Measurements from ENCODE around the gene APBB2.
"Not testable (repeated sequence)": the region's sequence is repeated elsewhere in the genome, so short reads cannot be mapped to it uniquely, and the experiment has no call there.

Gene APBB2

DNA sequence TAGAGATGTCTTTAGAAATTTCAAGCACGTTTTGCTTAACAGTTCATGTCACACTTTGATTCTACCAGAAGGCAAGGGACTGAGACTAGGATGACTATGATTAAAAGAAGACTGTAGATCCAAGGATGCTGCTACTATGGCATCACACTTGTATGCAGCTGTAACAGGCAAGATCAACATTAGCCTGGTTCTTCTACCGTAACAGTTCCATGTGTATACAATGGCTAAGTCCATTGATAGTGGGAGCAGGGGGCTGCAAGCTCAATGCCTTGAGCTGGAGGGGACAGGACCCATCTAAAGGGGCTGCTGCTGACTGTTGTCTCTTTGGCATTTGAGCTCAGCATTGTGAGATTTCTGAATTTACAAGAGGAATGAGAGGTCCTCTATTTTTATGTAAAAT, 212.0 kb downstream of the APBB2 start:
- DNase-seq: no peak

DNA sequence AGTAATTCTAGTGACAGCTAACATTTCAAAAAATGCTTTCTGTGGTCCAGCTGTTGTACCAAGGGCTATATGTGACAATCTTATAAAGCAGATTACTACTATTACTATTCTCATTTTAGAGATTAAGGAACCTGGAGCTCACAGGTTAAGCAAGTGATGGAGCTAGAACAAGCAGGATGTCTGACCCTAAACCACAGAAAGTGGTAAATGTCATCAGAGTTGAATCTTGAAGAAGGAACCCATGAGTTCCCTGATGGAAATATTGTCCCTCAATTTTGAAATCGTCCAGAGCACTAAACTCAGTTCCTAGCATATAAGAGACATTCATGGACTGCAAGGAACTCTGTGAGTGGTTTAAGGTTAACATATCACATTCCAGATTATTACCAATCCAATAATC, 214.0 kb downstream of the APBB2 start:
- DNase-seq: no peak

DNA sequence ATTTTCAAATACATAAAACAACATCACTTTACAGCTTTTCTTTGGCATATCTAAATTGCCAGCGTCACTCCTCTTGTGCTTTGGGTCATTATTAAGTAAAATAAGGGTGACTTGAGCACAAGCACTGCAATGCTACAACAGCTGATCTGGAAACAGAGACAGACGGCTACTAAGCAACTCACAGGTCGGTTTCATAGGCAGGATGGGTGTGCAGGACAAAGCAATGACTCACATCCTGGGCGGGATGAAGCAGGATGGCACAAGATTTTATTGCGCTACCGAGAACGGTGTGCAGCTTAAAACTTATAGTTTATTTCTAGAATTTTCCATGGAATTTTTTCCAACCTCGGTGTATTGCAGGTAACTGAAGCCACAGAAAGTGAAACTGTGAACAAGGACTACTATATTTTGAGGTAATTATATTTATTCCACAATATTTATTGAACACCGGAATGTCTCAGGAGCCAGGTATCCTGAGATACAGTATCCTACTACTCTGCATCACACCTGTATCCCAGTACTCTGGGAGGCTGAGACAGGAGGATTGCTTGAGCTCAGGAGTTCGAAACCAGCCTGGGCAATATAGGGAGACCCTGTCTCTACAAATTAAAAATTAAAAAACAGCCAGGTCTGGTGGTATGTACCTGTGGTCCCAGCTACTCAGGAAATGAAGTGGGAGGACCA, 215.5 kb downstream of the APBB2 start:
- DNase-seq: no peak

DNA sequence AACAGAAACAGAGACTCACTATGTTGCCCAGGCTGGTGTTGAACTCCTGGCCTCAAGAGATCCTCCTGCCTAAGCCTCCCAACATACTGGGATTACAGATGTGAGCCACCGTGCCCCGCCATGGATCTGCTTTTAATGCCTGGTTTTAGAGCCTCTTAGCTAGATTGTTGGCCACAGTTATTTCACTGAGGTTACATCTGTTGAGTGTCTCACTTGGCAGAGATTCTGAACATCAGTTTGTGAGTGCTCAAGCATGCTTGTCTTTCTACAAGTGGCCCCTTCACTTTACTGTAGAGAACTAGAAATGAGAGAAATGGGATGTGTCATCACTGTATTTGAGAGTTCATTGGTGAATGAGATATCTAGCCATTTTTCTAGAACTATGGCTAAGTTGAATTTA, 218.5 kb downstream of the APBB2 start:
- DNase-seq: no peak

DNA sequence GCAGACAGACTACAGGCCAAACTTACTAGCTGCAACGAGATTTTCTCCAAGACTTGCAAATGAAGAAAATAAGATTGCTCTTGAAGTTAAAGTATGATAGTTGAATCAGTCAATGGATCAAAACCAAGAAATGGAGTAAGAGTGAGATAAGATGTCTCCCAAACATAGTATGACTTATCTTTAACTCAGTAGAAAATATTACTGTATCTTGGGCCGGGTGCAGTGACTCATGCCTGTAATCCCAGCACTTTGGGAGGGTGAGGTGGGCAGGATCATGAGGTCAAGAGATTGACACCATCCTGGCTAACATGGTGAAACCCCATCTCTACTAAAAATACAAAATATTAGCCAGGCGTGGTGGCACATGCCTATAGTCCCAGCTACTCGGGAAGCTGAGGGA, 220.0 kb downstream of the APBB2 start:
- DNase-seq: not testable (repeated sequence)

DNA sequence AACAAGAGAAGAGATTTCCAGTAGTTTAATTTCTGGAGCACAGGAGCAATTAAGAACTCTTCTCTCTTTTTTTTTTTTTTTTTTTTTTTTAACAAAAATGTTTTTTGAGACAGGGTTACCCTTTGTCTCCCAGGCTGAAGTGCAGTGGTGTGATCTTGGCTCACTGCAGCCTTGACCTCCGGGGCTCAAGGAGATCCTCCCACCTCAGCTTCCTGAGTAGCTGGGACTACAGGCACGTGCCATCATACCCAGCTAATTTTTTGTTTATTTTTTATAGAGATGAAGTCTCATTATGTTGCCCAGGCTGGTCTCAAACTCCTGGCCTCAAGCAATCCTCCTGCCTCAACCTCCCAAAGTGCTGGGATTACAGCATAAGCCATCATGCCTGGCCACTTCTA, 221.0 kb downstream of the APBB2 start:
- DNase-seq: not testable (repeated sequence)

DNA sequence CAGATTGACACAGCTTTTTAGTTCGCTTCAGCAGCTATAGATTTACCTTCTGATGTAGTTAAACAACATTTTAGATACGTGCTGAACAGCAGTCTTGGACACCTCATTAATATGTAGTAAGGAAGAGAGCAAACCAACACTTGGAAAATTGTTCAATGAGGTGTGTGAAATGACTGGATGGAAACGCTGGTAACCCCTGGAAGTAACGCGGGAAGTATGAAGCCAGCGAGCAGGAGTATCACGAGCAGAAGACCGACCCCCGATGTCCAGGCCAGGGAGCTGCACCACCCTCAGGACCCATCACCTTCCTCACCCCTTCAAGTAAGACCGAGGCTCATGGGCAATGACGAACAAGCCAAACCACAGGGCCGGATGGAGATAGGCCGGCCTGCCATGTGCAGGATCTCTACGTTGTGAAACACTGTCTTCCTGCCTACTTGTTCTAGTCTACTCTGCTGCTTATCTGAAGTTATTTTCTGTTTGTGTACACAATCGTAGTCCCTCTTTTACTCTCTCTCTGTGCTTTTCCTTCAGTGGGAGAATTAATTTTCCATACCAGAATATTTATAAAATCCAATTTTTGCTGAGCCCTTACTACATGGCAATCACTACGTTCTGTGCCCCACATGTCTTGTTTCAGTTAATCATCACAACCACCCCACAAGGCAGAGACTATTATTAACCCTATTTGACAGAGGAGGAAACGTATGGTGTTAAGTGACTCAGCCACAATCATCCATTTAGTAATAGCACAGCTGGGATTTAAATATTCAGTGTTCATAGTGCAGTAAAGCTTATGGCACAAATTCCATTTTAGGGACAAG, 221.7 kb downstream of the APBB2 start:
- DNase-seq: no peak

DNA sequence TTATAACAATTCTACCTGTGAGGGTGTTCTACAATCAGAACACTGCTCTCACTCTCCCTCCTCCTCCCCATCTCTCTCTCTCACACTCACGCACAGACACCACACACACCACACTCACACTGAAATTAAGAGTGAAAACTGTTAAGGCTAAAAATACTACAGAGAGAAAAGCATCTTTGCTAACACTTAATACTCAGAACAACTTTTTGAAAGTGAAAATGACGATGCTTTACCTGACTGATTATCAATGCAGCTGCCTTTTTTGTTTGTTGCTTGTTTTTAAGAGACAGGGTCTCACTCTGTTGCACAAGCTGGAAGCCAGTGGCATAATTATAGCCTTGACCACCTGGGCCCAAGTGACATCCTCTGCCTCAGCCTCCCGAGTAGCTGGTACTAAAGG, 222.4 kb downstream of the APBB2 start:
- no peak for DNase-seq

DNA sequence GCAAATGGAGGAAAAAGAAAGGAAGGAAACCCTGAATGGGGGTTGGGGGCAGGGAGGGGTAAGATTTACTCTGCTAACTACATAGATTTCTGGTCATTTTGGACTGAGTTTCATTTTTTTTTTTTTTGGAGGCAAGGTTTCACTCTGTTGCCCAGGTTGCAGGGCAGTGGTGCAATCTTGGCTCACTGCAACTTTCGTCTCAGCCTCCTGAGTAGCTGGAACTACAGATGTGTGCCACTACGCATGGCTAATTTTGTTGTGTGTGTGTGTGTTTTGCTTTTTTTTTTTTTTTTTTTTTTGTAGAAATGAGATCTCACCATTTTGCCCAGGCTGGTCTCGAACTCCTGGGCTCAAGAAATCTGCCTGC, 223.5 kb downstream of the APBB2 start:
- DNase-seq: no peak

DNA sequence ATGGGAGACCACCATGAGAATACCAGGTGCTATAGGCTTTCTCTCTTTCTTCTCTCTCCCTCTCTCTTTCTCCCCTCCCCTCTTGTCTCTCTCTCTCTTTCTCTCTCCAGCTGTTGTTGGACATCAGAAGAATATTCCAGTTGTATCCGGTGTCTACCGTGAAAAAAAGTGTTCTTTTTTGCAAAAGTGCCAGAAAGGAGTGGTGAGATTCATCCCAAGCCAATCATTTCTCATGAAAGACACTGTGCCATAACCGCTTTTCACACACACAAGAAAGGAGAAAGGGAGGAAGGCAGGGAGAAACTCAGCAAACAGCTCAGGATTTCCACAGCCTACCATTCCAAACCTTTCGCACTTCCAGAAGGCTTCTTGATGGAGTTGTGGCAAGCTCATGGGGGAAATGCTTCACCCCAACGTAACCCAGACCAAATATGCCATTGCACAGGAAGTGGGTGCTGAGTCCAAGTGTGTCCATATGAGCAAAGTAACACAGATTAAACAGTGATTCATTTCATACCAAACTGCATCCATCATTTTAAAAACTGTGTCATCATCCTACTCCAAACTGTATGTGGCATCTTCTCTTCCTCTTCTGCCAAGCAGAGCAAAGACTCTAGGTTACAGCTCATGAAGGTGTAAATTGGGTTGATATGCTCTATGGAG, 224.0 kb downstream of the APBB2 start:
- no peak for DNase-seq

DNA sequence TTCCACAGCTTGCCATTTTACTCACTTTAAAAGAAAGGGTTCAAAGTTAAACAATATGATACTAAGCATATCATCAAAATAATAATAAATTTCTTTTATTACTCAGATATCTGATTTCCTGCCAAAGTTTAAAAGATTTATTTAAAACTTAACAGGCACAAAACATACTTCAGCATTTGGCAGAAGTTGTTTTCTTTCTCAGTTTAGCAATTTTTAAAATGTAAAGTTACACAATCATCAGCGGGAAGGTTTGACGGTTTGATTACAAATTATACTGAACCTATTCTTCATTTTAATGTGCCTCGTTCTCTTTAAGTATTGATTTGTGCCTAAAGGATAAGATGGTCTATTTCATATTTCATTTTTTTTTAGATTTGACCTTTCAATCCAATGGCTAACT, 227.2 kb downstream of the APBB2 start:
- DNase-seq: no peak

DNA sequence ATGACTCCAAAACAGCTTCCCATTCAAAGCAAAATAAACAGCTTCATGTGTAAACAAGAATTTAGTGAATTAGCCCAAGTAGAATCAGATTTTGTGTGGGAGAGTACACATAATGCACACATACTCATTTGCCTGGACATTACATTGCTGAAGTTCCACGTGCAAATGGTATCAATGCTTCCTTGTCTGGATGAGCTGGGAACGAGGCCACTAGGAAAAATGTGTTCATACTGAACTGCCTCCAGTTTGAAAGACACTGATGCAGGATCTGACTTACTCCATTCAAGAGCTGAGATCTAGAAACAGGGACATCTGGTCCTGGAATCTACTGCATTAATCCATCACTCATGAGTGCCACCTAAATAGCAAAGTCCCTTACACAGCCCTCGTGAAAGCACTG, 228.0 kb downstream of the APBB2 start:
- DNase-seq: peak; percentile 63

DNA sequence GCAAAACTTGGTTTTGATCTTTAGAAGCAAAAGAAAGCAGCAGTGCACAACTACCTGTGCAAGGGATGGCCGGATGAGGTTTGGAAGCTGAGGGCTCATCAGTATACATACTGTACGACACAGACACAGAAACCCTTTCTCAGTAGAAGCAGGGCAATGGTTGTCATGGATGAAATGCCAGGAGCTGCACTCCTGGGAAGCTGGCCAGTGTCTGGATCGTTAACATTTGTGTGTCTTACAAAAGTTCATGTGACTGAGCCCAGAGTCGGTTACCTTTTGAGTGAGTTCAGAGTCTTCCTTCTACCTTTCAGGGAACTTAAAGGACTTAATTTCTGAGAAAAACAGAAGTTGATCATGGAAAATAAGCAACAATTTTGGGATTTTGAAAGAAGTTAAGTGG, 230.3 kb downstream of the APBB2 start:
- DNase-seq: peak; percentile 10

DNA sequence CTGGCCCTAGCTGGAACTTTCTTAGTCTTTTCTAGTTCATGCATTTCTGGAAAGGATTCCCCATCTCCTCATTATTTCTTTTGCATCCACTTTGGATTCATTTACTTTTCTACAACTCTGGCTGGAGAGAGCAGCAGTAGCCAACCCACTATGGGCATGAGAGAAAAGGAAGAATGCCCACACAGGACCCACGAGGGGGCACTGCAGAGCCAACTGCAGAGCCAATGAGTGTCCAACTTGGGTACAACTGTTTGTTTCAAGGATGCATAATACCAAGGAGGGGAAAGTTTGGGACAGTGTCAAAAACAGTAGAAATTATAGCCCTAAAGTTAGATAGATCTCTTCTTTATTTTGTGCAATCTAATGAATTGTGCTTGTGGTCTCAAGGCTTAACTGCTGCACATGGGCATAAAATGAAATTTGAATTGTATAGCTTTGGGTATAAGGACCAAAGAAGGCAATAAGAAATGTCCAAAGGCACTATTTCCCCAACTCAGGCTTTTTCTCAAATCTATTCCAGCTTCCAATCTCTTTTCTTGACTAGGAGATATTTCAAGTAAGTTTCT, 233.9 kb downstream of the APBB2 start:
- DNase-seq: peak; percentile 25

DNA sequence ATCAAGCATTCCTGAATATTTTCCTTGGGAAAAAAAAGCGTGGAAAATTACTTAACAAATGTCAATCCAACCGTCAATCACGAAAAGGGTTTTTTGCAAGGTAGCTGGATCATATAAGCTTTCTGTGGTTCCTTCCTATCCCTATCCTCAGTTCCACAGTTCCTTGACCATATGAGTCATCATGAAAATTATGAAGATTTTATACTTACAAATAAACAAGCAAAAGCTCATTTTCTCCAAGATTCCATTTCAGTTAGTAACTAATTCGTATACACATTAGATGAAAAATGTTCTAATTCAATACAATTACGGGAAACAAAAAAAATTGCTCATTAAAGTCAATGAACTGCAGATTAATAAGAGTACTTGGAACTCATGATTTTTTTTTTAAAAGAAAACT, 235.8 kb downstream of the APBB2 start:
- no peak for DNase-seq

DNA sequence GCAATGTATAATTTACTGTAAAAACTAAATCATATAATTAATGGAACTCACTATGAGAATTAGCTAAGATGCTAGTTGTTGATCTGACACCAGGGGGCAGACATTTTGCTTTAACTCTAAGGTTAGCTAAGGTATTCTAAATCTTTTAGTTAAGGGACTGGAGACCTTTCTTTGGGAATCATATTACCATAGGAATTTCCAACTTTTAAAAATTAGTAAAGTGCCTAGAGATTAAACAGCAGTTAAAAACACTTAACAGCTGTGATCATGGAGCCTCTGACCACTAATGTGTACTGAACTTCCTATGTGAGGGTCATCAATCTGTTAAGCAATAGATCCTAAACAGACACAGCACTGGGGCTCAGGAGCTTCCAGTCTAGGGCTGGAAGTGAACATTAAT, 238.0 kb downstream of the APBB2 start:
- peak; percentile 37 for DNase-seq

DNA sequence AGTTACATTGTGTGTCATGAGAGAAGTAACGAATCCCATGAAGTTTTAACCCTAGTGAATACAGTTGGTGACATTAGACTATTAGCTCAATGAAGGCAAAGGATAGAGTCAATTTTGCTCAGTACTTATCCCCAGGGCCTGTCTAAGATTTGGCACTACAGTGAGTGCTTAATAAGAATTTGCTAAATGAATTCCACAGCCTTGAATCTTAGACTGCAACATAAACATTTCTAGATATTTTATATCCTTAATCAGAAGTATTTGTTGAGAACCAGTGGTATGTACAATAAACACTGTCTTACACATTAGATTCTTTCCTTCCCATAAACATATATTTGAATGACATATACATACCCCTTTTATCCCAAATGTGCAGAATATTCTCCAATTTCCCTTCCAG, 241.6 kb downstream of the APBB2 start:
- no peak for DNase-seq

DNA sequence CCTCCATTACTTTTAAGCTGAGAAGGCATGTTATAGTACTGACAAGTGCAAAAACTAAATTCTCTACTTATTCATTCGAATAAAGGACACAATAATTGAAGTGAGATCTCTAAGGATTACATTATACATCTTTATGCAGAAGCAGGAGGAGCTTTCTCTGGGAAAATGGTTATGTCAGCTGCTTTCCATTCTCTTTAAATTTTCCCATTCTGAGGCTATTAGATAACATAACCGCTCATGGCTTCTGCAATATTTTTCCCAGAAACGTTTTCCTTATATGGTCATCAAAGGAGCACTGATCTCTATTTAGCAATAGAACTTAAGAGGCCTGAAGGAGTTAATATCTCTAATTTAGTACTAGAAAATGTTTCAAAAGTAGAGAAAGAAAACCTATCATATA, 243.0 kb downstream of the APBB2 start:
- DNase-seq: no peak

DNA sequence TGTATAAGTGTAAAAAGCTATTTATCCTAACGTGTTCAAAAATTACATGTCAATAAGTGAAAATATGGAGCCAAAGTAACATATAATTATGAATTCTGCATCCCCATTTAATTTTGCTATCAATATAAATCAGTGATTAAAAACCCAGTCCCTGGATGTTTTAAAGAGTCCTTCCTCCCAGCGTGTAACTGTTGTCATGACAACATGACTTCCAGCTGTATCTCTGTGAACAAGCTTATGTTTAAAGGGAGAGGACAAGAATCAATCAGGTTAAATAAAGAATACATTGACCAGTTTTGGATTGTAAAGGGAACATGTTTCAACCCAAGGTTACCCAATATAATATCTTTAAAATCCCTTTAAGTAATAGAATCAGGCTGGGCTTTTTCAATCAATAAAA, 244.8 kb downstream of the APBB2 start:
- DNase-seq: no peak

DNA sequence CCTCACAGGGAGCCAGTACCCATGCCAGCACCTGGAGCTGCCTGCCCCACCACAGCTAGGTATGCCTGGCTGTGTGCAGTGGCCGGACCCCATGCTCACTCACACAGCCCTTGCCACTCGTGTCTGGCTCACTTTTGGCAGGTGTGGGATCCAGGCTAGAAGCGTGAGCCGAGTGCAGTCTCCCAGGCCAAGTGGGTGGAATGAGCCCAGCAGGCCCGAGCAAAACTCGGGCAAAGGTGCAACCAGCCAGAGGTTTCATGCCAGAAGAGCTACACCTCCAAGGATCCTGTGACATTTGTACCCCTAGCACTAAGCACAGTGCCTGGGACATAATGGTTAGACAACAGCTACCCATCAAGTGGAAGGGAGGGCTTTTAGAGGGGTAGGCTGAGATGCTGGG, 246.8 kb downstream of the APBB2 start:
- no peak for DNase-seq

DNA sequence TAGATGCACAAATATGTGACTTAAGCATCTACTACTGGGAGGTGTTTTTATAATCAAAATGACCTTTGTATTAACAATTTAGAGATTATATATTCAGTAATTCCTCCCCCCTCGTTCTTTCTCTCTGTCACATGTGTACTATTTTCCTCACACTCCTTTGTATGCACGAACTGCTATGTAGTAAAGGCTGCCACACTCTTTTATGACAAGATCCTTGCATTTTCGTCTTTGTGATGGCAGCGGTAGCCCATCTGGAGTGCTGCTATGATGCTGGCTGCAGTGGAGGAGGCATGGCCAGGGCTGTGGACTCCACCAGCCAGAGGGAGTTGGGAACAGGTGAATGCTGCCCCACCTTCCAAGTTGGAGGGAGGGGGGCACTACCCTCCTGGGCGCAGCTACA, 248.3 kb downstream of the APBB2 start:
- no peak for DNase-seq

DNA sequence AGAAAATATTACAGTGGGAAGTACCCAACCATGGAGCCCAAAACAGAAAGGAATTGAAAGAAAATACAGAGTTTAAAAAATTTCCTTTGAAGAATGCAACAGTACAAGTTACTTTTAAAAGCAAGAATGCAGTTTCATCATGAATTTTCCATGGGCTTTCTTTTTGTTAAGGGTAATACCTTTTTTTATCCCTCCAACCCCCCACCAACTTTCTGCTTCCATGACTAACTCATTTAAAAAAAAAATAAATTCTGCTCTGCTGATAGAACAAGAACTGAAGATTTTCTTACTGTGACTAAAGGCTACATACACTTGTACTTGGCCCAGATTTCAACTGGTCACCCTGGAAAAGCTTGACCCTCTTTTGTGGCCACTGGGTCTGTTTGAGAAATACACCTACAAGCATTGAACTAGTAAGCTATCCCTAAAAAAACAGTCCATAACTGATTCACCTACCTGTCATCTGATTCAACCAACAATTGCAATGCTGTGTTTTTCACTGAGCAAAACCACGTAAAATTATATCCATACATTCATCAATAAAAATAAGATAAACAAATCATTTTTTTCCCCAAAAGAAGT, 250.4 kb downstream of the APBB2 start:
- DNase-seq: no peak

DNA sequence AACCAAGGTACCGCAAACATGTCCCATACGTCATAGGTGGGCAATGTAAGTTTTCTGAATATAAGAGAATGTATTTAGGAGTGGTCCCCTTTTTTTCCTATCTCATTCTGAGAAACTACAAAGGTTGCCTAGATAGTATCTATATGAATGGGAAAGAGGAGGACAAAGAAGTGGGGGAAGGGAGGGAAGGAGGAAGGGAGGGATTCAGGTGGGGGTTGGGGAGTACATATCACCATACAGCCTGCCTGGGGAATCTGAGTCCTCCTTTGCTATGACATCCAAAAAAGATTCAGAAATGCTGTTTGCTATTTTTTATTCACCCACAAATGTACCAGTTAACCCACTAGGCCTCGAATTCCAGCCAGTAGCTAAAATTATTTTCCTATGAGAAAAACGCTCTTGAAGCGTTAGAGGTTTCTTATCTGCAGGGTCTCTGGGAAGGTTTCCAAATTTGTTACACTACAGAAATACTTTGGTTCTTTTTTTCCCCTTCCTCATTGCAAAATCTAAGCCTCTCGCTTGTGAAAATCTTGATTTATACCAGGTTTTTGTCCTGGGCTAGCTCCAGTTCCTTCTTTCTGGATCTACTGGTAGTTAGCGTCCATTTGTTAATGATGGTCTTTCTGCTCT, 251.7 kb downstream of the APBB2 start:
- no peak for DNase-seq
